GM10847 (cell line): ENCODE results near the gene MYLK4.

Experiments used
- POLR2A ChIP-seq: IDR thresholded peaks from 2 replicates; pipeline ENCODE4 v1.6.1; 2011; ENCODE audit not compliant: insufficient read length; ENCODE audit errors: extremely low read depth

The MYLK4 gene

DNA sequence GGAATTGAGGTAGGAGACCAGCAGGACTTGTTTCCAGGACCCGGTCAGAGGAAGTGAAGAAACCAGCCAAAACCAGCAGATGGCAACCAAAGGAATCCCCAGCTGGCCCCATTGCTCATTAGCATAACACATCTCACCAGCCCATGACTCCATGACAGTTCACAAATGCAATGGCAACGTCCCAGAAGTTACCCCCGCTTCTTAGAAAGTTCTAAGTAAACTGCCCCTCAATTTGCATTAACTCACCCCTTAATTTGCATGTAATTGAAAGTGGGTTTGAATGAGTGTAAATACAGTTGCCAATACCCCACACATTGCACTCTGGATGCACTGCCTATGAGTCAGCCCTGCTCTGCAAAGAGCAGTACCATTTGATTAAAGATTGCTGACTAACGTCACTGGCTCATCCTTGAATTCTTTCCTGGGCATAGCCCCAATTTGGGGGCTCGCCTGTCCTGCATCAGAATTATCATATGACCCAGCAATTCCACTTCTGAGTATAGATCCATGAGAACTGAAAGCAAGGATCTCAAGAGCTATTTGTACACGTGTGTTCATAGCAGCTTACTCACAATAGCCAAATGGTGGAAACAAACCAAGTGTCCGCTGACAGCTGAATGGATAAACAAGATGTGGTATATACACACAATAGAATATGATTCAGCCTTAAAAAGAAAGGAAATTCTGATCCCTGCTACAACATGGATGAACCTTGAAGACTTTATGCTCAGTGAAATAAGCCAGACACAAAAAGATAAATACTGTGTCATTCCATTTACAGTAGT, 36.4 kb downstream of the MYLK4 start:
- TF ChIP-seq POLR2A, result no peak

- no peak for TF ChIP-seq POLR2A
Observed at GRCh38 chr6:2713473-2714110, 37.1 kb downstream of the MYLK4 start.

DNA sequence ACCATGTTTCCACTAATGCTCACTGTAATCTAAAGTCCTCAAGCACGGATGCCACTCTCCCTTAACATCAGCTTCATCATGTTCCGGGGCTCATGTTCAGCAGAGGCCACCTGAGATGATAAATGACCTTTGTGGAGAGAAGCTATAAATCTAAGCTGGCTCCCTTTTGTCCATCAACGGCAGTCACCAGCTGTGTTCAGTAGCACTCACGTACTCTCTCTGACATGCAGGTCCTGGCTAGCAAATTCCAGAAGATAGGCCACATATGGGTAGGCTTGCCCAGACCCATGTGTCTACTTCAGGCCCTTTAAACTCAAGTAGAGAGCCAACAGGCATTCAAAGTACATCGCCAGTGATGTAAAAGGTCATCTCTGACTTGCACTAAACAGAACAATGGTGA, 38.6 kb downstream of the MYLK4 start:
- no peak for TF ChIP-seq POLR2A

DNA sequence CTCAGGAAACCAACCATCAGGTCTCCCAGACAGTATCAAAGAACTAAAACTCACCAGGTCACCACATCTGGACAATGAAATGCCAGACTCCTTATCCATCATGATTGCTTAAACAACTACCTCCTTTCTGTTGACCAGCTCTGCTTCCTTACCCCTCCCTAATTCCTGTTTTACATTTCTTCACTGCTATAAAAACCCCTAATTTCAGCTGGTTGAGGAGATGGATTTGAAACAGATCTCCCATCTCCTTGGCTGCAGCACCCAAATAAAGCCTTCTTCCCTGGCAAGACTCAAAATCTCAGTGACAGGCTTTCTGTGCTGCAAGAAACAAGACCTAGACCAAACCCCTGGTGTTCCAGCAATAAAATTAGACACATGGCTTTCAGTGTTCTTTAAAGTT, 40.3 kb downstream of the MYLK4 start:
- TF ChIP-seq POLR2A, result no peak

GRCh38 chr6:2708456-2708855, 42.3 kb downstream of the MYLK4 start:
- no peak for TF ChIP-seq POLR2A

DNA sequence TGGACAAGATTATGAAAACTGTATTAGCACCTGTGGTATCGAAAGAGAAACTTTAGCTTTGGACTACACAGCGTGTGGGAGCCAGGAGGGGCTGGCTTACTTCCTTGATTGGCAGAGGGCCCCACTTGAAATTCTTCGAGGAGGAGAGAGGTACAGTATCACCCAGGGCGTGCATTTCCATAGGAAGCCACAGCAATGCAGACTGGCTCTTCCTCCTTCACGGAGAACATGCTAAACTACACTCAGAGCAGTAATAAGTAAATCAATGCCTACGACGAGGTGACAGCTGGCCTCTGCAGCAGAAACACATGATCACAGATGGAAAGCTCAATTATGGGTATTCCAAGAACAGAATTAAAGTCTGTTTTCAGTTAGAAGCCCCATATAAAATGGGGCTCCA, 44.2 kb downstream of the MYLK4 start:
- TF ChIP-seq POLR2A, result no peak

DNA sequence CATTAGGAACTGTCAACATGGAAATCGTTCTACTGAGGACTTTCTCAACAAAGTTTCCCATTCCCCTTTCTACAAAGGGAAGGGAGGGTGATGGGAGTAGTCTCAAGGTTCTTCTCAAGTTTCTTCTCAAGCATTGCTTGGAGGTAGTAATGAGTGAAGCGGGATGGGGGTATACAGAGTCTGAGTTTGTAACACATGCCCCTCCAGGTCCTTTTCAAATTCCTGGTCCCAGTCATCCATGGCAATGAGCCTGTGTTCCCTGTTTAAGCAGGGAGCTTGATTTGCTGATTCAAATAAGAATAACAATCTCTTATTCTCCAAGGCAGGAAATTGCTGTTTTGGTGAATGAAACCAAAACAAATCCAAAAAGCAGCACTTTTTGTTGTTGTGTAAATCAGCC, 45.5 kb downstream of the MYLK4 start:
- no peak for TF ChIP-seq POLR2A

DNA sequence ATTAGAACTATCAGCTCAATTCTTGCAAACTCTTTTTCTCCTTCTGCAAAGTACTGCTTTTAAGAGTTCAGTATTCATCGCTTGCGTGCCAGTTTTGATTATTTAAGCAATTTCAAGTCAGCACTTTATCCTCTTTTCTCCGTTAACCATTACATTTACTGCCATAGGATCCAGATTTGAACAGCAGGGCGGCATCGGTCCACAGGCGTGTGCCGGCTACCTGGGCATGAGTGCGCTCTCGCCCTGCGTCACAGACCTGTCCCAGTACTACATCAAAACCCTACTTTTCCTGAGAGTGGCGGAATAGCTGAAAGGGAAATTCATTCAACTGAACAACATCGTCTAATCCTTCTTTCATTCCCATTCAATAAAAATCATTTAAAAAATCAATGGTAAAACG, 53.4 kb downstream of the MYLK4 start:
- TF ChIP-seq POLR2A, result no peak

GRCh38 chr6:2695454-2696095, 55.1 kb downstream of the MYLK4 start:
- no peak for TF ChIP-seq POLR2A

GRCh38 chr6:2693231-2693630, 57.5 kb downstream of the MYLK4 start:
- TF ChIP-seq POLR2A, result no peak

- no peak for TF ChIP-seq POLR2A
Observed at GRCh38 chr6:2688401-2689064, 62.2 kb downstream of the MYLK4 start.

DNA sequence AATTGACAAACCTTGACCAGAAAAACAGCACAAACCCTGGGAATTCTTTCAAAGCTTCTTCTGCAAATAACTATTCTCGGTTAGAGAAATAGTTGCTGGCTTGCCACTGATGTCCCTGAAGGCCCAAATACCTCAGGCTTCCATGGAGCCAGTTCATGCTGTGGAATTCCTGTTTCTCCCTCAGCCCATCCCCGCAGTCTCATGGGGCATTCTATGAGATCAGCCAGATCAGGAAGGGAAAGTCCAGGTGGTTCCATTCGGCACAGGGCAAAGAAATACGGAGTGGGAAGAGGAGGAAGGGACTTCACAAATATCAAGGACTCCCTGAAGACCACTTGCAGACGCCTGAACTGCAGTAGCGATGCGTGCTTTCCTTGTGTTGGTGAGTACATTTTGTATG, 63.3 kb downstream of the MYLK4 start:
- TF ChIP-seq POLR2A, result no peak

DNA sequence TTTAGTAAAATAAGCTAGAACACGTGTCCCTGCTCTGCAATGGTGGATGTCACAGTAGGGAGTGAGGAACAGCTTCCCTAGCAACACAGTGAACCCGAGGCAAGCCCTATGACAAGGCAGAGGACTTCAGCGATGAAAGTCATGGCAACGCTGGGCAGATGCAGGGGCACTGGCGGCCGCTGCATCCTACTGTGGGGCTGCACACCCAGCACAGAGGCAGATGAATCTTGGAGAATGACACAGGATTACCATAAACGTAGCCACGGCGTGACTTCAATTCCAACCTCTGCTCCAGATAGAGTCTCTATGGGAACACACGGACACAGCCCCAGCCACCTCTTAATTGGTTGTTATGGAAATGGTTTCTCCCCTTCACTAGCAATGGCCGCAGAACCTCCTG, 64.2 kb downstream of the MYLK4 start:
- no peak for TF ChIP-seq POLR2A

- TF ChIP-seq POLR2A, result no peak
Observed at GRCh38 chr6:2684766-2685754, 65.7 kb downstream of the MYLK4 start.
